WTC11 (cell line): ENCODE results near the gene GALNT2. TPM values are rescaled to one million over a fixed set of nuclear protein-coding genes. Genes with fewer than 3 reads are reported as not detected.

ENCODE experiments used
- ATAC-seq: fragments of 200-7000 bp; cut with Tn5 transposase; 2 replicates; pipeline ENCODE4 v1.10.0; 2021; ENCODE audit warnings: mild to moderate bottlenecking, moderate library complexity
- CTCF ChIA-PET: fragments of 300-600 bp; sonication (Branson Sonifier 250); formaldehyde crosslinking; loops from one replicate; lab custom pipeline; 2021; ENCODE audit warnings: antibody characterized with exemption; lab: Charles Lee
- POLR2A ChIA-PET: fragments of 350-600 bp; sonication (Branson Sonifier 250); formaldehyde crosslinking; loops from one replicate; lab custom pipeline; 2021; ENCODE audit warnings: antibody characterized with exemption; lab: Charles Lee
- DNase-seq: peaks from one replicate; pipeline ENCODE4 v3.0.0; 2021; ENCODE audit warnings: low spot score
- H3K27ac Mint-ChIP-seq: 2 replicates; pipeline ENCODE4 v1.8.0; 2021; ENCODE audit warnings: mixed read lengths
- H3K27me3 Mint-ChIP-seq: 2 replicates; pipeline ENCODE4 v1.8.0; 2021; ENCODE audit warnings: low read depth, mild to moderate bottlenecking, moderate library complexity, mixed read lengths
- H3K36me3 Mint-ChIP-seq: 2 replicates; pipeline ENCODE4 v1.8.0; 2021; ENCODE audit warnings: mixed read lengths
- H3K4me1 Mint-ChIP-seq: 2 replicates; pipeline ENCODE4 v1.8.0; 2022; ENCODE audit warnings: mixed read lengths
- H3K4me3 Mint-ChIP-seq: 2 replicates; pipeline ENCODE4 v1.8.0; 2021; ENCODE audit warnings: mild to moderate bottlenecking, moderate library complexity, mixed read lengths
- H3K9me3 Mint-ChIP-seq: 2 replicates; pipeline ENCODE4 v1.8.0; 2021; ENCODE audit warnings: mixed read lengths
- AFF4 ChIP-seq: sonication (generic); formaldehyde crosslinking; IDR thresholded peaks from 2 replicates; pipeline ENCODE4 v1.8.1; 2023; ENCODE audit warnings: mild to moderate bottlenecking, missing genetic modification reagents, borderline replicate concordance
- AR ChIP-seq: fragments of 250-450 bp; sonication (Bioruptor Pico); IDR thresholded peaks from 2 replicates; pipeline ENCODE4 v1.9.0; 2021; ENCODE audit warnings: mild to moderate bottlenecking
- E2F5 ChIP-seq: sonication (generic); formaldehyde crosslinking; IDR thresholded peaks from 2 replicates; pipeline ENCODE4 v1.8.1; 2022; ENCODE audit warnings: mild to moderate bottlenecking, moderate library complexity, missing genetic modification reagents
- ELF4 ChIP-seq: sonication (generic); formaldehyde crosslinking; IDR thresholded peaks from 2 replicates; pipeline ENCODE4 v1.8.1; 2022; ENCODE audit warnings: low read depth, mild to moderate bottlenecking, moderate library complexity, missing genetic modification reagents
- KAT7 ChIP-seq: sonication (generic); formaldehyde crosslinking; IDR thresholded peaks from 2 replicates; pipeline ENCODE4 v1.8.1; 2023; ENCODE audit warnings: missing genetic modification reagents, mild to moderate bottlenecking, borderline replicate concordance
- MAX ChIP-seq: sonication (generic); formaldehyde crosslinking; IDR thresholded peaks from 2 replicates; pipeline ENCODE4 v1.8.0; 2022; ENCODE audit warnings: mild to moderate bottlenecking, missing genetic modification reagents
- NFATC4 ChIP-seq: fragments of 250-450 bp; sonication (Bioruptor Pico); IDR thresholded peaks from 2 replicates; pipeline ENCODE4 v1.9.0; 2021; ENCODE audit warnings: mild to moderate bottlenecking
- NFYB ChIP-seq: sonication (generic); formaldehyde crosslinking; conservative IDR thresholded peaks from 2 replicates; pipeline ENCODE4 v1.8.0; 2022; ENCODE audit warnings: low read depth, missing genetic modification reagents
- NR1H2 ChIP-seq: sonication (generic); formaldehyde crosslinking; IDR thresholded peaks from 2 replicates; pipeline ENCODE4 v1.9.0; 2021; ENCODE audit warnings: mild to moderate bottlenecking, moderate library complexity, missing genetic modification reagents
- NR3C1 ChIP-seq: sonication (generic); formaldehyde crosslinking; conservative IDR thresholded peaks from 2 replicates; pipeline ENCODE4 v1.8.1; 2023; ENCODE audit warnings: low read depth, mild to moderate bottlenecking, missing genetic modification reagents
- STAT6 ChIP-seq: sonication (generic); formaldehyde crosslinking; conservative IDR thresholded peaks from 2 replicates; pipeline ENCODE4 v1.8.1; 2023; ENCODE audit warnings: mild to moderate bottlenecking, low read depth, missing genetic modification reagents, moderate library complexity
- TCF7 ChIP-seq: sonication (generic); formaldehyde crosslinking; IDR thresholded peaks from 2 replicates; pipeline ENCODE4 v1.8.0; 2022; ENCODE audit warnings: mild to moderate bottlenecking, low read depth, missing genetic modification reagents, moderate library complexity
- TEAD4 ChIP-seq: sonication (generic); formaldehyde crosslinking; IDR thresholded peaks from 2 replicates; pipeline ENCODE4 v1.8.0; 2022; ENCODE audit warnings: mild to moderate bottlenecking, missing genetic modification reagents
- TP53 ChIP-seq: sonication (generic); formaldehyde crosslinking; IDR thresholded peaks from 2 replicates; pipeline ENCODE4 v1.8.1; 2023; ENCODE audit warnings: mild to moderate bottlenecking, missing genetic modification reagents
- ZBTB21 ChIP-seq: sonication (generic); formaldehyde crosslinking; IDR thresholded peaks from 2 replicates; pipeline ENCODE4 v1.8.1; 2023; ENCODE audit warnings: mild to moderate bottlenecking, missing genetic modification reagents, borderline replicate concordance
- ZBTB43 ChIP-seq: sonication (generic); formaldehyde crosslinking; IDR thresholded peaks from 2 replicates; pipeline ENCODE4 v1.8.1; 2023; ENCODE audit warnings: mild to moderate bottlenecking, missing genetic modification reagents
- ZNF138 ChIP-seq: sonication (generic); formaldehyde crosslinking; conservative IDR thresholded peaks from 2 replicates; pipeline ENCODE4 v1.8.1; 2022; ENCODE audit warnings: mild to moderate bottlenecking, moderate library complexity, missing genetic modification reagents
- ZNF317 ChIP-seq: sonication (generic); formaldehyde crosslinking; IDR thresholded peaks from 2 replicates; pipeline ENCODE4 v1.8.1; 2023; ENCODE audit warnings: low read depth, mild to moderate bottlenecking, moderate library complexity, missing genetic modification reagents, borderline replicate concordance
- ZNF416 ChIP-seq: fragments of 250-450 bp; sonication (Bioruptor Pico); IDR thresholded peaks from 2 replicates; pipeline ENCODE4 v1.9.0; 2021; ENCODE audit warnings: mild to moderate bottlenecking, inconsistent platforms
- ZNF512 ChIP-seq: sonication (generic); formaldehyde crosslinking; IDR thresholded peaks from 2 replicates; pipeline ENCODE4 v1.8.1; 2022; ENCODE audit warnings: missing genetic modification reagents, borderline replicate concordance
- total RNA-seq: library from RNA; stranded (reverse); gene quantifications from 3 replicates; pipeline ENCODE4 v1.2.3, GENCODE V29; 2021

The GALNT2 gene
- total RNA-seq, 1 experiment from 2014 or later: 74.8 TPM

GRCh38 chr1:230286166-230286889 lies 219.3 kb downstream of the GALNT2 start (continued):
- TF ChIP-seq AR (CRISPR knock-in tag) (no peak), TP53 (CRISPR knock-in tag) (no peak), TCF7 (CRISPR knock-in tag) (no peak), ZBTB43 (CRISPR knock-in tag) (no peak)

GRCh38 chr1:230286890-230287269 lies 219.8 kb downstream of the GALNT2 start:
- CTCF ChIA-PET: no interaction called here
- TF ChIP-seq ZNF512 (CRISPR knock-in tag) (no peak), NR3C1 (no peak), ZNF138 (CRISPR knock-in tag) (no peak), MAX (CRISPR knock-in tag) (no peak), ZBTB43 (CRISPR knock-in tag) (no peak), ZNF416 (CRISPR knock-in tag) (no peak), AFF4 (CRISPR knock-in tag) (no peak), NR1H2 (no peak), STAT6 (CRISPR knock-in tag) (no peak), ZNF317 (CRISPR knock-in tag) (no peak), NFATC4 (CRISPR knock-in tag) (no peak), E2F5 (CRISPR knock-in tag) (no peak), TEAD4 (CRISPR knock-in tag) (no peak), NFYB (CRISPR knock-in tag) (no peak), ELF4 (CRISPR knock-in tag) (no peak), ZBTB21 (CRISPR knock-in tag) (no peak), KAT7 (CRISPR knock-in tag) (no peak)

More at GRCh38 chr1:230286890-230287269, 219.8 kb downstream of the GALNT2 start:
- H3K36me3 Mint-ChIP-seq: no peaks in the 10 kb centered on the region
- DNase-seq (no peak), ATAC-seq (no peak)
- peaks cover 3% of the 10 kb centered on the region; the same call in 1 of the 2 replicates for H3K27me3 Mint-ChIP-seq
- no peak overlapping the region for H3K27ac Mint-ChIP-seq
- POLR2A ChIA-PET: interaction anchor here (0.6 kb wide), 1 partner anchor 9 kb away, joined by 4 read pairs; no protein-coding TSS in a partner anchor
- H3K4me1 Mint-ChIP-seq: peaks cover 21% of the 10 kb centered on the region
- H3K9me3 Mint-ChIP-seq: no peaks in the 10 kb centered on the region
- H3K4me3 Mint-ChIP-seq: no peak overlapping the region
